ENCODE data around the gene APC. TPM values are rescaled to one million over a fixed set of nuclear protein-coding genes. Genes with fewer than 3 reads are reported as not detected.

APC gene
- total and polyA plus RNA-seq, 2 of the 13 experiments (the other 11 are each of a cell fraction or from before 2014, with no cell fraction given) = 6.1 to 19.0 TPM

DNA sequence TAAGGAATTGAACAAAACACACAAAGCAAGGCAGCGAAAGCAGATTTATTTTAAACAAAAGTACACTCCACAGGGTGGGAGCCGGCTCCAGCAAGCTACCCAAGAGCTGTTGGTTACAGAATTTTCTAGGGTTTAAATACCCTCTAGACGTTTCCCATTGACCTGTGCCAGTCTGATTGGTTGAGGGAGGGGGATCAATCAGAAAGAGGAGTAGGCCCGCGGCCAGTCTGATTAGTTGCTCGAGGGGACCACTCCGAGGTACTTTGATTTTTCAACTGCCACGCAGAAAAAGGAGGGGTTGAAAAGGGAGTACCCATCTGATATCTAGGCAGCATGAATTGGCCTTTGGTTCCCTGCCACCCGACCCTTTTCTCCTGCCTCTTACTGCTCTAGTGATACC is 124.4 kb downstream of the APC start (continued):
- TF ChIP-seq ZNF143 (CRISPR knock-in tag; IDR thresholded peaks at IDR 0.05) = no peak
- TF ChIP-seq, protein P1, sequence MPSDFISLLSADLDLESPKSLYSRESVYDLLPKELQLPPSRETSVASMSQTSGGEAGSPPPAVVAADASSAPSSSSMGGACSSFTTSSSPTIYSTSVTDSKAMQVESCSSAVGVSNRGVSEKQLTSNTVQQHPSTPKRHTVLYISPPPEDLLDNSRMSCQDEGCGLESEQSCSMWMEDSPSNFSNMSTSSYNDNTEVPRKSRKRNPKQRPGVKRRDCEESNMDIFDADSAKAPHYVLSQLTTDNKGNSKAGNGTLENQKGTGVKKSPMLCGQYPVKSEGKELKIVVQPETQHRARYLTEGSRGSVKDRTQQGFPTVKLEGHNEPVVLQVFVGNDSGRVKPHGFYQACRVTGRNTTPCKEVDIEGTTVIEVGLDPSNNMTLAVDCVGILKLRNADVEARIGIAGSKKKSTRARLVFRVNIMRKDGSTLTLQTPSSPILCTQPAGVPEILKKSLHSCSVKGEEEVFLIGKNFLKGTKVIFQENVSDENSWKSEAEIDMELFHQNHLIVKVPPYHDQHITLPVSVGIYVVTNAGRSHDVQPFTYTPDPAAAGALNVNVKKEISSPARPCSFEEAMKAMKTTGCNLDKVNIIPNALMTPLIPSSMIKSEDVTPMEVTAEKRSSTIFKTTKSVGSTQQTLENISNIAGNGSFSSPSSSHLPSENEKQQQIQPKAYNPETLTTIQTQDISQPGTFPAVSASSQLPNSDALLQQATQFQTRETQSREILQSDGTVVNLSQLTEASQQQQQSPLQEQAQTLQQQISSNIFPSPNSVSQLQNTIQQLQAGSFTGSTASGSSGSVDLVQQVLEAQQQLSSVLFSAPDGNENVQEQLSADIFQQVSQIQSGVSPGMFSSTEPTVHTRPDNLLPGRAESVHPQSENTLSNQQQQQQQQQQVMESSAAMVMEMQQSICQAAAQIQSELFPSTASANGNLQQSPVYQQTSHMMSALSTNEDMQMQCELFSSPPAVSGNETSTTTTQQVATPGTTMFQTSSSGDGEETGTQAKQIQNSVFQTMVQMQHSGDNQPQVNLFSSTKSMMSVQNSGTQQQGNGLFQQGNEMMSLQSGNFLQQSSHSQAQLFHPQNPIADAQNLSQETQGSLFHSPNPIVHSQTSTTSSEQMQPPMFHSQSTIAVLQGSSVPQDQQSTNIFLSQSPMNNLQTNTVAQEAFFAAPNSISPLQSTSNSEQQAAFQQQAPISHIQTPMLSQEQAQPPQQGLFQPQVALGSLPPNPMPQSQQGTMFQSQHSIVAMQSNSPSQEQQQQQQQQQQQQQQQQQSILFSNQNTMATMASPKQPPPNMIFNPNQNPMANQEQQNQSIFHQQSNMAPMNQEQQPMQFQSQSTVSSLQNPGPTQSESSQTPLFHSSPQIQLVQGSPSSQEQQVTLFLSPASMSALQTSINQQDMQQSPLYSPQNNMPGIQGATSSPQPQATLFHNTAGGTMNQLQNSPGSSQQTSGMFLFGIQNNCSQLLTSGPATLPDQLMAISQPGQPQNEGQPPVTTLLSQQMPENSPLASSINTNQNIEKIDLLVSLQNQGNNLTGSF (CRISPR knock-in tag; IDR thresholded peaks at IDR 0.05) = no peak
- TF ChIP-seq, protein P2, sequence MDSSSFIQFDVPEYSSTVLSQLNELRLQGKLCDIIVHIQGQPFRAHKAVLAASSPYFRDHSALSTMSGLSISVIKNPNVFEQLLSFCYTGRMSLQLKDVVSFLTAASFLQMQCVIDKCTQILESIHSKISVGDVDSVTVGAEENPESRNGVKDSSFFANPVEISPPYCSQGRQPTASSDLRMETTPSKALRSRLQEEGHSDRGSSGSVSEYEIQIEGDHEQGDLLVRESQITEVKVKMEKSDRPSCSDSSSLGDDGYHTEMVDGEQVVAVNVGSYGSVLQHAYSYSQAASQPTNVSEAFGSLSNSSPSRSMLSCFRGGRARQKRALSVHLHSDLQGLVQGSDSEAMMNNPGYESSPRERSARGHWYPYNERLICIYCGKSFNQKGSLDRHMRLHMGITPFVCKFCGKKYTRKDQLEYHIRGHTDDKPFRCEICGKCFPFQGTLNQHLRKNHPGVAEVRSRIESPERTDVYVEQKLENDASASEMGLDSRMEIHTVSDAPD (CRISPR knock-in tag; IDR thresholded peaks at IDR 0.05) = no peak
- no peak for TF ChIP-seq FOSL1 (CRISPR knock-in tag; IDR thresholded peaks at IDR 0.05; ENCODE audit: borderline replicate concordance)
- TF ChIP-seq ZNF460 (CRISPR knock-in tag; IDR thresholded peaks at IDR 0.05; ENCODE audit: borderline replicate concordance) = no peak

DNA sequence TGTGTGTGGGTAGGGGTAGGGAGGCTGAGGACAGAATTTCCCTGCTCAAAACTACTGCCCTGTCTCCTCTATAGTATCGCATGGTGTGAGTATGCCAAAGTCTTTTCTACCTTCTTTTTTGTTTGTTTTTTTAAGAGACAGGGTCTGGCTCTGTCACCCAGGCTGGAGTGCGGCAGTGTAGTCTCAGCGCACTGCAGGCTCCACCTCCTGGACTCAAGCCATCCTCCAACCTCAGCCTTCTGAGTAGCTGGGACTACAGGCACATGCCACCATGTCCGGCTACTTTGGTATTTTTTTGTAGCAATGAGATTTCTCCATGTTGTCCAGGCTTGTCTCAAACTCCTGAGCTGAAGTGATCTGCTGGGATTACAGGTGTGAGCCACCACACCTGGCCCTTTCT is 125.9 kb downstream of the APC start:
- 96% methylated on average over 4 of the region's 4 CpGs for WGBS (ENCODE audit: low lambda C conversion rate)
- BruUV-seq (replicated peaks) = no TSS peak
- Histone ChIP-seq H3K79me2 (ENCODE audit: insufficient read depth, low read length) (peaks cover 32% of the 10 kb centered on the region), H3K9ac (ENCODE audit: insufficient read depth, low read depth, low read length) (no peak overlapping the region), H4K20me1 (ENCODE audit: insufficient read depth, low read length) (no peaks in the 10 kb centered on the region), H3K9me3 (ENCODE audit: low read length) (no peaks in the 10 kb centered on the region), H3K4me1 (ENCODE audit: insufficient read depth, low read length) (peaks cover 41% of the 10 kb centered on the region), H3K4me3 (replicated peaks in 1 of 3; ENCODE audit: insufficient read depth in 1 of 3, low read depth in 2 of 3, low read length in 3 of 3) (no peak overlapping the region), H2AFZ (ENCODE audit: low read length) (no peak overlapping the region), H3K27me3 (ENCODE audit: control insufficient read depth in 1 of 2, insufficient read depth in 2 of 2, low read length in 2 of 2) (no peaks in the 10 kb centered on the region; a peak in 1 of 5 replicates), H3K27ac (ENCODE audit: extremely low read length, insufficient read depth, low read length) (no peak overlapping the region), H3K4me2 (ENCODE audit: low read depth, low read length) (peak overlapping the region; percentile 78), H3K36me3 (replicated peaks in 1 of 2; ENCODE audit: control insufficient read depth in 1 of 2, insufficient read depth in 2 of 2, low read length in 2 of 2) (peaks cover 8 to 36% of the 10 kb centered on the region in 2 experiments; a peak in 4 of 5 replicates)
- TF ChIP-seq, protein P3, sequence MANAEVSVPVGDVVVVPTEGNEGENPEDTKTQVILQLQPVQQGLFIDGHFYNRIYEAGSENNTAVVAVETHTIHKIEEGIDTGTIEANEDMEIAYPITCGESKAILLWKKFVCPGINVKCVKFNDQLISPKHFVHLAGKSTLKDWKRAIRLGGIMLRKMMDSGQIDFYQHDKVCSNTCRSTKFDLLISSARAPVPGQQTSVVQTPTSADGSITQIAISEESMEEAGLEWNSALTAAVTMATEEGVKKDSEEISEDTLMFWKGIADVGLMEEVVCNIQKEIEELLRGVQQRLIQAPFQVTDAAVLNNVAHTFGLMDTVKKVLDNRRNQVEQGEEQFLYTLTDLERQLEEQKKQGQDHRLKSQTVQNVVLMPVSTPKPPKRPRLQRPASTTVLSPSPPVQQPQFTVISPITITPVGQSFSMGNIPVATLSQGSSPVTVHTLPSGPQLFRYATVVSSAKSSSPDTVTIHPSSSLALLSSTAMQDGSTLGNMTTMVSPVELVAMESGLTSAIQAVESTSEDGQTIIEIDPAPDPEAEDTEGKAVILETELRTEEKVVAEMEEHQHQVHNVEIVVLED (CRISPR knock-in tag; IDR thresholded peaks at IDR 0.05; ENCODE audit: borderline replicate concordance) = no peak
- no peak for TF ChIP-seq CENPT (CRISPR knock-in tag; IDR thresholded peaks at IDR 0.05; ENCODE audit: low read depth)
- FAIRE-seq (no peak), ATAC-seq (no peak), DNase-seq (ENCODE audit: low spot score) (no peak)
- POLR2A ChIA-PET = no interaction called here
- intact Hi-C loops (cut with micrococcal nuclease; ENCODE audit: unreplicated experiment) (loop anchor here (5.0 kb wide), 2 partner anchors 99 to 156 kb away; no protein-coding TSS in a partner anchor), in situ Hi-C loops (cut with HindIII; ENCODE audit: extremely low pct_ligation_motif_present, low pct_unique_long_range_greater_than_20kb) (no loop called here)
- CTCF ChIA-PET (ENCODE audit: low intra/inter-chr PET ratio, low total read pairs) = no interaction called here
